Sciatic nerve (tissue), 2 donors: ENCODE data around the gene CTSD. TPM values are rescaled to one million over a fixed set of nuclear protein-coding genes. Genes with fewer than 3 reads are reported as not detected.

Experiments used
- ATAC-seq: fragments of 200-7000 bp; cut with Tn5 transposase; one replicate; pipeline ENCODE4 v1.9.1; 2020; ENCODE audit warnings: mild to moderate bottlenecking, moderate library complexity
- DNase-seq: peaks from one replicate; pipeline ENCODE4 v3.0.0-alpha.2; 2020; ENCODE audit warnings: low spot score
- intact Hi-C: fragments of 100-400 bp; cut with DNase I; formaldehyde crosslinking; loops from one replicate; pipeline ENCODE4 v1.14.2; 2022
- total RNA-seq: library from RNA; stranded (reverse); fragmentation: NEBNext Ultra II Directional; extraction: Animal tissue kit (Norgen Biotek cat#: 25700); gene quantifications from one replicate; pipeline ENCODE4 v1.2.1, GENCODE V29; 2021
- donor health status: DM: no; HTN: no; CAD: no.
- donor health status: DM: no; HTN: no; CAD: no.

The CTSD gene
- total RNA-seq, 1 donor from 2014 or later, result 554 TPM

DNA sequence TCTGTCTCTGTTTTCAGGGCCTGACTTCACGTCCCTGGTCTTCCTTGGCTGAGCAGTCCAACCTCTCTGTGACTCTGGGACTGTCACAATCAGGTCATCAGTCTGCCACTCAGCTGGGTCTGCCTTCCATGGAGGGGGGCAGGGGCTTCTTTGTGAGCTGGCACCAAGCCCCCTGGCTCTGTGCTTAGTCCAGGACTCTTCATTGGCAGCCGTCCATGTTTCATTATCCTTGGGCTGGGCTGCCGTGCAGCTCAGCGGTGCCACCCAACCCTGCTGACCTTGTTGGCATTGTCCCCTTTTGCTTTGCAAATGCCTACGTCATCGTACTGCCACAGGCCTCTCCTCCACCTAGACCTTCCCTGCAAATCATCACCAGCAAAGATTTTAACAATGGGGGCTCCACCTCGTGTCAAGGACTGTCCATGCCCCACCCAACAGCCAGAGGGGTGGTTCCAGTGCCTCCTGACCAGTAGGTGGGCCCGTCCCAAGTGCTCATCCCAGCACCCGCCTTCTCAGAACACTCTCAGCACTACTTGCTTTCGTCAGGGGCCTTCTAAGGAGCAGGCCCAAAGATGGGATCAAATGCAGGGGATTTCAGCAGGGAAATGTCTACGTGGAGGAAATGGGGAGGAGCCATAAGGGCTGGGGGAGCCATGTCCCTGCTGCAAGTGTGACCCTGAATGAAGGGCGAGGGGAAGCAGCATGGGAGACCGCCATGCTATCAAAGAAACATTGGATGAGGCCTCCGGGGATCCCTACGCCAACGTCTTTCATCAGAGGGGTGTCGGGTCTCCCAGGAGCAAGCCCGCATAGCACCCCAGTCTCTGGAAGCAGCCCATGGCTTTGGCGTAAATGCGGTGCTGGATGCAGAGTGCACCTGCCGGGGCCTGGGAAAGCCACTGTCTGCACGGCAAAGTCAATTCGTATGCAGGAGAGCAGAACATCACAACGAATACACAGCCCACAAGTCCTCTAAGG is 48.5 kb downstream of the CTSD start:
- ATAC-seq (no peak), DNase-seq (peak; percentile 44)
- intact Hi-C loops, result no loop called here

DNA sequence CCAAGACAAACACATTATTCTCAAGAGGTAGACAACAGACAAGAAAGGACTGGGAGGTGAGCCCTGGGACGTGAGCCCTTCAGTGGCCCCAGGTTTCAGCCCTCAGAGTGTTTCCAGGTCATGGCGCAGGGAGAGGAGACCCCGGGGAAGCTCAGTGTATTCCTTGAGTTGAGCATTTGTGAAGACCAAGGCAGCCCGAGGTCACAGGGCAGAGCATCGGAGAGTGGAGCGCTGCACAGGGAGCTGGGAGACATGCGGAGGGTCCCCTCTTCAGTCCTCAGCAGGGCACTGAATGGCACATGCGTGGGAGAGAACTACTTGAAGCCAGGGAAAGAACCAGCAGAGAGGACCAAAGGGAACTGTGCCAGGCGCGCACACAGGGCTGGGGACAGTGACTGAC is 55.0 kb downstream of the CTSD start:
- ATAC-seq, result no peak
- DNase-seq, result peak; percentile 26
- intact Hi-C loops, result no loop called here

DNA sequence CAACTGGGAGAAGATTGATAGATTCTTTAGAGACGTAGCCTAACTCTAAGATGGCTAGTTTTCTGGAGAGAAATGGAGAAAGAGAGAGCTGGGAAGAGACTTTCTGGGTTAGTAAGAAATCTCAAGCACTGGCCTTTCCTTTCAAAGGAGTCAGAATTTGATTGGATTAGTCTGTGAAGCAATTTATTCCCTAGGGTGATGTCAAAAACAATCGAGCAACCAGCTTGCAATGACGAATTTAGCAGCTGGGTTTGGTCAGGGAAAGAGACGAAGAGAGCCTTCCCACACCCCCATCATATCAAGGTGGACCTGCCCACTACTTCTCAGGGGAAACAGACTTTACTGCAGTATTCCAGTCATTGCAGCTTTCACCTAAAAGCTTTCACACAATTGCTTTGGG is 56.0 kb downstream of the CTSD start:
- DNase-seq (no peak), ATAC-seq (no peak)
- intact Hi-C loops, result no loop called here

DNA sequence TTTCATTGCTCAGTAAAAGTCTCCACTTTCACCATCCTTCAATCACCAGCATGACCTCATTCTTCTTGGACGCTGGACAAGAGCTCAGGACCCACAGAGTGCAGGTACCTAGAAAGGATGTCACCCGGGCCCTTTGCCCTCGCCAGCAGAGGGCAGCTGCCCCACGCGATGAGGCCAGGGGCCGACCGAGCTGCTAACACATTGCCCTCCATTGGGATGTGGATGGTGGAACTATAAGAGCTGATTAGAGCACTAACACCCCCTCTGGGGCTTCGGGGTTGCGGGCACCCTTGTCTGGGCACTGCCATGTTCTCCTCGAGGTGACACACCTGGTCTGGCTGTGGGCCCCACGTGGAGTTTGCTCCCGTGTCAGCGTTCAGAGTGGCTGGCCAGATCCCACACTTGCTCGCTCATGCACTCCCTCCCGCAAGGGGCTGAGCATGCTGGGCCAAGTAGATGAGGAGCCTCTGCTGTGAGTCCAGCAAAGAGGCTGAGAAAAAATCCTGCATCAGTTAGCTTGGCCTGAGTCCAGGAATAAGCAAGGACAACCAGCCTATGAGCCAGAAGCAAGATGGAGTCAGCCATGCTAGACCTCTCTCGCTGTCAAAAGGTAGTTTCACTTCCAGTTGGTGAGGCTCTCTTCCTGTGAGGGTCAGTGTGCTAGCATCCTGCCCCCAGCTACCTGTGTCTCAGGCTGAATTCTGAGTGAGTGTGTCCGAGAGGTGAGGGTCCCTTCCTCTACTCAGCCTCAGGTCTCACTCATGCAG is 56.9 kb downstream of the CTSD start:
- intact Hi-C loops, result no loop called here
- peak; percentile 50 for DNase-seq
- no peak for ATAC-seq

DNA sequence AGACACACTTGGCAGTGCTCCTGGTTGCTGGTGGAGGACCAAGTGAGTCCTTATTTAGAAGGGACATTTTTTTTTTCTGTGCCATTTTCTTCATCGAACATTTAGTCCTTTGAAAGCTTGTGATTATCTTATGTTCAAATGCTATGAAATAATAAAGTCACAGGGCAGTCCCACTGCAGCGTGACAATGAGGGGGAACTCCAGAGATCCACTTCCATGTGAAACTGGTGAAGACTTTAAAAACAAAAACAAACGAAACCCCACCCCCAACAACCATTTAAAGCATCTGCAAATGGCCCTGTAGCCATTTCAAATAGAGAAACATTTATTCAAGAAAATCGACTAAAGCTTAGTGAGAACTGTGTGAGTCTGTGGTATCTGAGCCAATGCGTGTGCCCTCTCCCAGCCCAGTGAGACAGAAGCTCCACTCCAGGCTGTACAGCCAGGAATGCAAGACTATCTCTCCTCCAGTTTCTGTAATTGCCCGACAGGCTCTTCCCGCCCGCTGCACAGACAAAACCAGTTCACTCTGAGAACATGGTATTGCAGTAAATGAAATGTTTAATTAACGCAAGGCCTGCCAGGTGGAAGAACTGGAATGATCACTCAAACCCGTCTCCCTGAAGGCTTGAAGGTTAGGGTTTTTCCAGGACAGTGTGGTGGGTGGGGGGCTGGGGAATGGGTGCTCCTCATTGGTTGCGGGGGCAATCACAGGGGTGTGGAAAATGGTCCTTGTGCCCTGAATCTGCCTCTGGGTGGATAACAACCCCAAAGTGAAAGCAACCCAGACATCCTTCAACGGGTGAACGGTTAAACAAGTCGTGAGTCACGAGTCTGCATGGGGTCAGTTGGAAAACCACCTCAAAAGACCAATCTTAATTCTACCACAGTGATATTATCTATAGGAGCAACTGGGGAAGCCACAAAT is 58.3 kb downstream of the CTSD start:
- ATAC-seq, result no peak
- no peak for DNase-seq
- intact Hi-C loops, result no loop called here

DNA sequence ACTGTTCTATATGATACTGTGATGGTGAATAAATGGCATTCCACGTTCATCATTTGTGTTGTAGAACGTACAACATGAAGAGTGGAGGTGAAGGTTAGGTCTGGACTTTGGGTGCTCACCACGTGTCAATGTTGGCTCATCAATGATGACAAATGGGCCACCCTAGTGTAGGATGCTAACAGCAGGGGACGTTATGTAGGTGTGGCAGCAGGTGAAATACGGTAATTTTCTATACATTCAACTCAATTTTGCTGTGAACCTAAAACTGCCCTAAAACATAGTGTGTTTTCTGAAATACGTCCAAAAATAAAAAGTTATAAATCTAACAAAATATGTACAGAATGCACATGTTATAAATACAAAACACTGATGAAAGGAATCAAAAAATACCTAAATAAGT is 60.6 kb downstream of the CTSD start:
- DNase-seq (no peak), ATAC-seq (no peak)
- intact Hi-C loops, result no loop called here

Other genes starting within 250 kb of the CTSD start
- gene DUSP8, start 191.7 kb downstream of the CTSD start, total RNA-seq, result 8.9 TPM
- not detected for gene KRTAP5-1, start 178.6 kb downstream of the CTSD start, total RNA-seq
- gene KRTAP5-2, start 165.6 kb downstream of the CTSD start, total RNA-seq, result not detected
- gene KRTAP5-3, start 155.5 kb downstream of the CTSD start, total RNA-seq, result not detected
- gene KRTAP5-4, start 141.8 kb downstream of the CTSD start, total RNA-seq, result not detected
- gene KRTAP5-5, start 134.2 kb downstream of the CTSD start, total RNA-seq, result not detected
- not detected for gene KRTAP5-6, start 66.7 kb downstream of the CTSD start, total RNA-seq
- 3.4 TPM for gene IFITM10, start 13.3 kb downstream of the CTSD start, total RNA-seq
- gene SYT8, start 71.1 kb upstream of the CTSD start, total RNA-seq, result 1.1 TPM
- not detected for gene TNNI2, start 75.1 kb upstream of the CTSD start, total RNA-seq
- 89.6 TPM for gene LSP1, start 89.2 kb upstream of the CTSD start, total RNA-seq
- not detected for gene PRR33, start 128.0 kb upstream of the CTSD start, total RNA-seq
- 35.6 TPM for gene TNNT3, start 155.8 kb upstream of the CTSD start, total RNA-seq
- gene MRPL23, start 183.4 kb upstream of the CTSD start, total RNA-seq, result 39.5 TPM
- gene H19, start 233.9 kb upstream of the CTSD start, total RNA-seq, result 1,096 TPM